ENCODE data around the gene PLIN4.

GRCh38 chr19:4467835-4468234 is 50.5 kb downstream of the PLIN4 start:
- TF ChIP-seq CTCF (IDR thresholded peaks at IDR 0.05; ENCODE audit: insufficient read depth, low read length), result no peak
- TF ChIP-seq, protein P1, sequence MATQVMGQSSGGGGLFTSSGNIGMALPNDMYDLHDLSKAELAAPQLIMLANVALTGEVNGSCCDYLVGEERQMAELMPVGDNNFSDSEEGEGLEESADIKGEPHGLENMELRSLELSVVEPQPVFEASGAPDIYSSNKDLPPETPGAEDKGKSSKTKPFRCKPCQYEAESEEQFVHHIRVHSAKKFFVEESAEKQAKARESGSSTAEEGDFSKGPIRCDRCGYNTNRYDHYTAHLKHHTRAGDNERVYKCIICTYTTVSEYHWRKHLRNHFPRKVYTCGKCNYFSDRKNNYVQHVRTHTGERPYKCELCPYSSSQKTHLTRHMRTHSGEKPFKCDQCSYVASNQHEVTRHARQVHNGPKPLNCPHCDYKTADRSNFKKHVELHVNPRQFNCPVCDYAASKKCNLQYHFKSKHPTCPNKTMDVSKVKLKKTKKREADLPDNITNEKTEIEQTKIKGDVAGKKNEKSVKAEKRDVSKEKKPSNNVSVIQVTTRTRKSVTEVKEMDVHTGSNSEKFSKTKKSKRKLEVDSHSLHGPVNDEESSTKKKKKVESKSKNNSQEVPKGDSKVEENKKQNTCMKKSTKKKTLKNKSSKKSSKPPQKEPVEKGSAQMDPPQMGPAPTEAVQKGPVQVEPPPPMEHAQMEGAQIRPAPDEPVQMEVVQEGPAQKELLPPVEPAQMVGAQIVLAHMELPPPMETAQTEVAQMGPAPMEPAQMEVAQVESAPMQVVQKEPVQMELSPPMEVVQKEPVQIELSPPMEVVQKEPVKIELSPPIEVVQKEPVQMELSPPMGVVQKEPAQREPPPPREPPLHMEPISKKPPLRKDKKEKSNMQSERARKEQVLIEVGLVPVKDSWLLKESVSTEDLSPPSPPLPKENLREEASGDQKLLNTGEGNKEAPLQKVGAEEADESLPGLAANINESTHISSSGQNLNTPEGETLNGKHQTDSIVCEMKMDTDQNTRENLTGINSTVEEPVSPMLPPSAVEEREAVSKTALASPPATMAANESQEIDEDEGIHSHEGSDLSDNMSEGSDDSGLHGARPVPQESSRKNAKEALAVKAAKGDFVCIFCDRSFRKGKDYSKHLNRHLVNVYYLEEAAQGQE (IDR thresholded peaks at IDR 0.05; ENCODE audit: insufficient replicate concordance, low read depth), result no peak
